Measurements from ENCODE around the gene RWDD4.
A peak's percentile ranks its signal among the peaks of the same experiment; 100 is the strongest.

- TF ChIP-seq CTCF (IDR thresholded peaks at IDR 0.05) (peak in 2 of 4 experiments; percentile 8 to 26), POLR2A (IDR thresholded peaks at IDR 0.05) (no peak), POLR2AphosphoS5 (IDR thresholded peaks at IDR 0.05) (peak; percentile 54)
Observed at GRCh38 chr4:183636503-183636902, 22.5 kb downstream of the RWDD4 start.

Data from prostate gland (tissue), 2 donors.